A673 (cell line): Measurements from ENCODE around the gene GABBR1. TPM values are rescaled to one million over a fixed set of nuclear protein-coding genes. Genes with fewer than 3 reads are reported as not detected.

Experiments
- BruUV-seq: library from RNA; stranded (reverse); fragments of 400-500 nt; replicated peaks from 2 replicates; lab custom pipeline; 2021; lab: Mats Ljungman, UMichigan
- CTCF ChIA-PET: fragments of 300-600 bp; sonication (Branson Sonifier 250); formaldehyde crosslinking; loops from one replicate; lab custom pipeline; 2022; ENCODE audit warnings: antibody characterized with exemption; lab: Charles Lee
- POLR2A ChIA-PET: fragments of 300-600 bp; sonication (Branson Sonifier 250); formaldehyde crosslinking; loops from one replicate; lab custom pipeline; 2022; ENCODE audit warnings: antibody characterized with exemption; ENCODE audit not compliant: low non-redundant PET; lab: Charles Lee
- DNase-seq: peaks from one replicate; pipeline ENCODE4 v3.0.0-alpha.2; 2015; ENCODE audit warnings: low spot score
- H3K27ac ChIP-seq: fragments of 200-600 bp; sonication (generic); 2 replicates; pipeline ENCODE4 v1.5.1; 2016; ENCODE audit warnings: mixed run types, low read depth, mild to moderate bottlenecking, mixed read lengths, antibody characterized with exemption, low read length; ENCODE audit not compliant: poor library complexity, severe bottlenecking
- H3K27me3 ChIP-seq: fragments of 200-600 bp; sonication (generic); replicated peaks from 2 replicates; pipeline ENCODE4 v1.6.1; 2017; ENCODE audit warnings: mixed run types, low read depth, mild to moderate bottlenecking, mixed read lengths, antibody characterized with exemption, low read length; ENCODE audit not compliant: insufficient read depth, poor library complexity
- H3K36me3 ChIP-seq: fragments of 200-600 bp; sonication (generic); 2 replicates; pipeline ENCODE4 v1.6.1; 2016; ENCODE audit warnings: mixed run types, mild to moderate bottlenecking, mixed read lengths, antibody characterized with exemption, low read length; ENCODE audit not compliant: insufficient read depth, poor library complexity, severe bottlenecking
- H3K4me1 ChIP-seq: fragments of 200-600 bp; sonication (generic); 2 replicates; pipeline ENCODE4 v1.6.1; 2017; ENCODE audit warnings: mixed run types, mild to moderate bottlenecking, mixed read lengths, antibody characterized with exemption, low read length; ENCODE audit not compliant: insufficient read depth, poor library complexity, severe bottlenecking
- H3K4me3 ChIP-seq: fragments of 200-600 bp; sonication (generic); 2 replicates; pipeline ENCODE4 v1.5.1; 2016; ENCODE audit warnings: low read depth, mixed run types, mild to moderate bottlenecking, mixed read lengths, low read length; ENCODE audit not compliant: poor library complexity, severe bottlenecking
- H3K9me3 ChIP-seq: fragments of 200-600 bp; sonication (generic); 2 replicates; pipeline ENCODE4 v1.6.1; 2016; ENCODE audit warnings: mixed run types, low read depth, mild to moderate bottlenecking, mixed read lengths, antibody characterized with exemption, low read length; ENCODE audit not compliant: poor library complexity, severe bottlenecking
- CTCF ChIP-seq: fragments of 300-800, 200-600 bp; sonication (generic); conservative IDR thresholded peaks from 2 replicates; pipeline ENCODE4 v1.5.1; 2017; ENCODE audit warnings: low read depth, mild to moderate bottlenecking, antibody characterized with exemption, low read length, moderate library complexity, mixed read lengths
- EZH2 ChIP-seq: fragments of 200-600 bp; sonication (generic); IDR thresholded peaks from 2 replicates; pipeline ENCODE4 v1.6.1; 2017; ENCODE audit warnings: borderline replicate concordance, low read depth, mild to moderate bottlenecking, mixed read lengths, antibody characterized with exemption, low read length; ENCODE audit not compliant: poor library complexity, severe bottlenecking
- intact Hi-C: fragments of 100-400 bp; cut with micrococcal nuclease; formaldehyde crosslinking; loops from one replicate; pipeline ENCODE4 v1.10.0; 2022; ENCODE audit not compliant: unreplicated experiment
- total RNA-seq: library from RNA; stranded (reverse); gene quantifications from 2 replicates; pipeline ENCODE4 v1.2.3, GENCODE V29; 2021

GABBR1 gene
- total RNA-seq, 1 experiment from 2014 or later, result 81.3 TPM

GRCh38 chr6:29528300-29528931 lies 104.6 kb downstream of the GABBR1 start:
- ChIA-PET CTCF (no interaction called here), POLR2A (no interaction called here)
- Histone ChIP-seq H3K4me3 (no peak overlapping the region), H3K27me3 (peaks cover 9% of the 10 kb centered on the region), H3K9me3 (peaks cover under 1% of the 10 kb centered on the region), H3K4me1 (no peaks in the 10 kb centered on the region), H3K36me3 (no peaks in the 10 kb centered on the region), H3K27ac (no peak overlapping the region)
- TF ChIP-seq CTCF (no peak), EZH2 (no peak)
- no peak for DNase-seq
- BruUV-seq, result no TSS peak
- intact Hi-C loops, result no loop called here

- no TSS peak for BruUV-seq
- Histone ChIP-seq H3K4me1 (no peaks in the 10 kb centered on the region), H3K27me3 (peaks cover 11% of the 10 kb centered on the region), H3K4me3 (no peak overlapping the region), H3K9me3 (peaks cover 9% of the 10 kb centered on the region), H3K27ac (no peak overlapping the region), H3K36me3 (no peaks in the 10 kb centered on the region)
- no peak for TF ChIP-seq CTCF
- no peak for TF ChIP-seq EZH2
- ChIA-PET CTCF (no interaction called here), POLR2A (no interaction called here)
- intact Hi-C loops, result no loop called here
- DNase-seq, result no peak
Measured at GRCh38 chr6:29527564-29527963, 105.4 kb downstream of the GABBR1 start.

- Histone ChIP-seq H3K36me3 (no peaks in the 10 kb centered on the region), H3K27ac (no peak overlapping the region), H3K9me3 (peaks cover 9% of the 10 kb centered on the region), H3K4me3 (no peak overlapping the region), H3K4me1 (no peaks in the 10 kb centered on the region), H3K27me3 (peaks cover 15% of the 10 kb centered on the region)
- no peak for DNase-seq
- POLR2A ChIA-PET, result no interaction called here
- intact Hi-C loops, result no loop called here
- no TSS peak for BruUV-seq
- CTCF ChIA-PET, result no interaction called here
- TF ChIP-seq EZH2 (no peak), CTCF (no peak)
Measured at GRCh38 chr6:29527126-29527525, 105.9 kb downstream of the GABBR1 start.
